Measurements from ENCODE around the gene SLC30A10. TPM values are rescaled to one million over a fixed set of nuclear protein-coding genes. Genes with fewer than 3 reads are reported as not detected.
"Not testable (repeated sequence)": the region's sequence is repeated elsewhere in the genome, so short reads cannot be mapped to it uniquely, and the experiment has no call there.

The SLC30A10 gene
- total RNA-seq, 2 experiments from 2014 or later, result not detected

DNA sequence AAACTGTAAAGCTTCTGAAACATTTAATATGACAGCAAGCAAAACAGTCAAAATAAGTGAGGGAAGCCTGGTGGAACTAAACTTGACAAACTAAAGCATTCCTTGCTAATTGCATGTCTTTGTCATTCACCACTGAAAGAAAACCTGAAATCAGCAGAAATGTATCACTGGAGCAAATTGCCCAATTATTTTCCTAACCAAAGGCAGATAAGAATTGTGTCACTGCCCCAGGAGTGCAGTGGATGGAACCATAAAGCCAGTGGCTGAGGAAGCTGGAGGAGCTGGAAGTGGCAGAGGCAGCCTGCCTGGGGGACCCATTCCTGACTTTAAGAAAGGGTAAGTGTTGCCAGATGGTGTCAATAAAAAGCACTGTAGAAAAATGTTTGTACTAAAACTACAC, 2.7 kb upstream of the SLC30A10 start:
- CTCF ChIA-PET, result no interaction called here
- POLR2A ChIA-PET, result no interaction called here

DNA sequence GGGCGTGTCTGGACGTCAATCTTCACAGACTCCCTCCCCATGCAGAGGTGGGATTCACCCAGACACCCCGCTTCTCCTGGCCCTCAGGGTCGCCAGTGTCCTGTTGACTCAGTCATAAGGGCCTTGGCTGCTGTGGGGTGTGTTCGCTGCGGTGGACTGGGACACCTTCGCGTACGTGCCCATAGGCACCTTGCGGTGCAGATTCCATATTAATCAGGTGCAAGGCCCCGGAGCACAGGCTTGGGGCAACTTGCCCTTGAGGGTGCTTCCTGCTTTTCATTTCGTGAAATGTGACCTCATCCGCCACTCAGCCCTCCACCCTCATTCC, 398 bp upstream of the SLC30A10 start:
- POLR2A ChIA-PET, result no interaction called here

GRCh38 chr1:219927298-219927955, 930 bp downstream of the SLC30A10 start:
- ChIA-PET CTCF (no interaction called here), POLR2A (no interaction called here)

More for the DNA sequence above, 398 bp upstream of the SLC30A10 start:
- CTCF ChIA-PET, result no interaction called here

DNA sequence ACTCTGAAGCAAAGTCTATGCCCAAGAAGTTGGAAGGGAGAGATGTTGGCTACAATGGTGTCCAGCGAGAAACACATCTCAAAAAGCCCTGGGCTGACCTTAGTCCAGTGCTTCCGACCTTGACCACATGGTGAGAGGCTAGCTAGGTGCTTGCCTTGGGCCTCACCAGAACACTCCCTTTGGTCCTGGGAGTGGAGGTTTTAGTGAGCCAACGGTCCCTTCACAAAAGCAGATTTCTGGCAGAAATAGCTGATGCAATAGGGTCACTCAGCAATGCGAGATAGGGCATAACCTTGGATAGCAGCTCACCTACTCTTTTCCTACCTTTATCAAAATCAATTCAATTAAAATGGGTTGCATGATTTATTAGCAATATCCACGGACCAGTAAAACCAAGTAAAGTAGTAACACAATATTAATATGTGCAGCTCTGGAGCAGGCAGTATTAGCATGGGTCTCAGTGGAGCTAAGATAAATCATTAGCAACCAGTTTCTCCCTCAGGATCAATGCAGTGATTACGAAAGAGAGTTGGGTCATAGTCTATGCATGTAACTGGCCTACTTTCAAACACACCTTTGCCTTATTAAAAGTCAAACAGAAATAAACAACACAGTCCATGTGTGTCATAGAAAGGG, 1.9 kb downstream of the SLC30A10 start:
- ChIA-PET CTCF (no interaction called here), POLR2A (no interaction called here)

DNA sequence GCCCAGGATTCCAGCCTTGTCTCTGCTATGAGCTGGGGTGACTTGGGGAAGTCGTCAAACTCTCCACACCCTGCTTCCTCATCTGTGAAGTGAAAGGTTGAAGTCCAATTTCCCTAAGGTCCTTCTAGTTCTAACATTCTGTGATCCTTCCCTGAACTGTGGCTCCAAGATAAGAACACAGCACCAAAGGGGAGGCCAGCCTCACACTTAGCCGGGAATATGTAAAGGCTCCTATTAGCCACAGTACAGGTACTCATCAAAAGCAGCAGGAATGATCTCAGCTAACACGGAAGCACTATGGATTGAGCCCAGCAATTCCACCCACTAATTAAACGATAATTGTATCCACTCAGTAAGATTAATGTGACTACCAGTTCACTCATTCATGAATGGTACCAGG, 4.0 kb downstream of the SLC30A10 start:
- POLR2A ChIA-PET, result no interaction called here
- CTCF ChIA-PET, result no interaction called here

DNA sequence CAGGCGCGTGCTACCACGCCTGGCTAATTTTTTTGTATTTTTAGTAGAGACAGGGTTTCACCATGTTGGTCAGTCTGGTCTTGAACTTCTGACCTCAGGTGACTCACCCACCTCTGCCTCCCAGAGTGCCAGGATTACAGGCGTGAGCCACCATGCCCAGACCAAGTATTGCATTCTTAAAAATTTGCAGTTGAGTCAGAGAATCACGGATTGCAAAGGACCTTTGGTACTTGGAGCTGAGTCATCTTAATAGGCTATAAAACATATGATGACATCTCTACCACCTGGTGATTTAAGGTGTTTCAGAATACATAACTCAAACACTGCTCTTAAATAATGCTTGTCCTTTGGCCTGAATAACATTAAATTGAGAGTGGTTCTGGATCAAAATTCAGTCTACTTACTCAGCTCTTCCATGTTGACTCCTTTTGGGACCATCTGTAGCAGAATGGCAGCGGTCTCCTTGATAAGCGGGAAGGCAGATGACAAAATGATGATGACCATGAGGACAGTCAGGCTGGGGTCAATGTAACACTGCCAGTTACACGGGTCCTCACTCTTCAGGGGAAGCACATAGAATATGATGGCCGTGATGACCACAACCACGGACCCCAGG, 10.4 kb downstream of the SLC30A10 start:
- ChIA-PET CTCF (no interaction called here), POLR2A (no interaction called here)

- ChIA-PET CTCF (no interaction called here), POLR2A (no interaction called here)
These were observed 11.1 kb downstream of the SLC30A10 start for GRCh38 chr1:219917281-219917680.

DNA sequence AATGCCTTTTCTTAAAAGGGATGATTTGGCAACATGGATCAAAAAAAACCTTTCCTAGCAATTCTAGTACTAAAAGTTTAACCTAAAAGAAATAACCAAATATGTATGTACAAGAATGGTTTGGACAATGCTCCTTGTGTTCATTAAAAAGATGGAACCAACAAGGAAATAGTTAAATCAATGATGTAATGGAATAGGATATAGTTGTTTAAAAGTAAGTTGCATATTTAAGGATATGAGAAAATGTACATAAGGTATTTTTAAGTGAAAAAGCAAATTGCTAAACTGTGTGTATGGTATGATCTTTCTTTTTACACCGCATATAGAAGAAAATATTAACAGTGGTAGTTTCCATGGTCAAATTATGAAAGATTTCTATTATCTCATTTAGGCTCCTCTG, 12.1 kb downstream of the SLC30A10 start:
- CTCF ChIA-PET, result no interaction called here
- POLR2A ChIA-PET, result no interaction called here

DNA sequence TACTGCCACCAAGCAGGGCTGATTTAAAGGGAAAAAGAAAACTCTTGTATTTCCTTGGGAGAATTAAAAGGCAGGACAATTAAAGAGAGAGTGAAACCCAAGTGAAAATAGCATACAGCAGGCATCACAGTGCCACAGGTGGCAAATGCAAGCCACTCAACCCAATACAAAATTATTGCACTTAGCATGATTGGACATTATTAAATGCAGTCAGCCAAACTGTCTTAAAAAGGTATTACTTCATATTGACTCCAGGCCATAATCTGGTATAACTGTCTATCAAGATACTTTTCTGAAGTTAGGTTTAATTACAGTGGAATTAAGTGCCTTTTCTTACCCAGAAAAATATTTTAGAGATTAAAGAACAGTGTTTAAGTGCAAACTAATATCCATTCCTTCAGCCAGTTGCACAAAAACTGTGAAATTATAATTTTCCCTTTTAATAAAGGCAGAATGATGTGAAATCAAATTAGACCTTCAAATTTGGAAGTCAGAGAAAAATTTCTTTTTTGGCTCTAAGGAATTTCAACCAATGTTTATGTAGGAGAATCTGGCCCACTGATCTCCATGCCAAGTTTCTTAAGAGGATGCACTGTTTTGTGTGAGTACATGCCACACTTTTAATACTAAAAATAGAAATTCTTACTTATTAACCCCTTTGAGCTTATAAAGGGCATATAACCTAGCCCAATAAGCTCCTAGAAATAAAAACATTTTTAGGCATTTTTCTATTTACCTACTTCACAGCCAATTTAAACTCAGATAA, 15.2 kb downstream of the SLC30A10 start:
- POLR2A ChIA-PET, result no interaction called here

DNA sequence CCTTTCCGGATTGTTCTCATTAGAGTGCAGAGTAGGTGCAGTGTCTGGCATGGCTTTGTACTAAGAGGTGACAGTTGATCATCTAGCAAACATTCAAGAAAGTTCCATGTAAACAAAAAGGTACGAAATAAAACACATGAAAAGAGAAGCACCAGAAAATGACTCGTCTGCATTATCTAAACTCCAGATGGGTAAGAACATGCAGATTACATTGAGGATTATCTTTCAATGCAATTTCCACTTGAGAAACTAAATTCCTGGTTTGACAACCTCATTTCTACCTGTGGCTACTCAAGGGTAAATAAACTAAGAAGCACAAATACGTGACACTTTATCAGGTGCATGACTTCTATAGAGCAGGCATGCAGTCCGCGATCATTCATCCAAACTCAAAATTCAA, 17.6 kb downstream of the SLC30A10 start:
- CTCF ChIA-PET, result no interaction called here
- POLR2A ChIA-PET, result no interaction called here

More for the DNA sequence above, 15.2 kb downstream of the SLC30A10 start:
- CTCF ChIA-PET, result no interaction called here

DNA sequence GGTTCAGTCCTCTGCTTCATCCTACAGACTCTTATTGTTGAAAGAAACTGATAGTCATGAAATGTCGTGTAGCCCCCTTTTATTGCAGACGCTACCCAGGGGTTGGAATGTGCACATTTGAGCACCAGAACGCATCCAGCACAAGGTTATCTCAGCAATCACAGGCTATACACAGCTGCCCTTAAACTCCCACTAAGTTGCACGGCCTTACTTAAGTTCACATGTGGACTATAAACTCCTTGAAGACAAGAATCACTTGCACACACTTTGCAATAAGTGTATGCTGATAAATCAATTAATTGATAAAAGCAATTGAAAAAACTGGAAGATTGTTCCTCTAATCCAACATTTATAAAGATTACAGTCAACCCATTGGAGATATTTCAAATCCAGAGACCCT, 18.9 kb downstream of the SLC30A10 start:
- CTCF ChIA-PET, result no interaction called here

GRCh38 chr1:219908170-219908569, 20.2 kb downstream of the SLC30A10 start:
- CTCF ChIA-PET, result no interaction called here
- POLR2A ChIA-PET, result no interaction called here

More for the DNA sequence above, 18.9 kb downstream of the SLC30A10 start:
- POLR2A ChIA-PET, result no interaction called here

DNA sequence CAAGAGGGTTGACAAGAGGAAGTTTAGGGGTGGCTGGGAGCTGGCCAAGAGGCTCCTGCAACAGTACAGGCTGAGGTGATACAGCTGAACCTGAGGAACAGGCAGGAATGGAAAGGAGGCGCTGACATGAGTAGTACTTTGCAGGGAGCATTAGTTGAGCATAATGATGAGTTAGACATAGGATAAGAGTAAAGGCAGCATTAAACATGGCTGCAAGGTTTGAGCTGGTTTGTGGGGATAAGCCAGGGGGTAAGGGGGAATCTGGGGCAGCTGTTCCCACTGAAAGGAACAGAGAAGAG, 20.6 kb downstream of the SLC30A10 start:
- CTCF ChIA-PET, result no interaction called here
- POLR2A ChIA-PET, result no interaction called here

DNA sequence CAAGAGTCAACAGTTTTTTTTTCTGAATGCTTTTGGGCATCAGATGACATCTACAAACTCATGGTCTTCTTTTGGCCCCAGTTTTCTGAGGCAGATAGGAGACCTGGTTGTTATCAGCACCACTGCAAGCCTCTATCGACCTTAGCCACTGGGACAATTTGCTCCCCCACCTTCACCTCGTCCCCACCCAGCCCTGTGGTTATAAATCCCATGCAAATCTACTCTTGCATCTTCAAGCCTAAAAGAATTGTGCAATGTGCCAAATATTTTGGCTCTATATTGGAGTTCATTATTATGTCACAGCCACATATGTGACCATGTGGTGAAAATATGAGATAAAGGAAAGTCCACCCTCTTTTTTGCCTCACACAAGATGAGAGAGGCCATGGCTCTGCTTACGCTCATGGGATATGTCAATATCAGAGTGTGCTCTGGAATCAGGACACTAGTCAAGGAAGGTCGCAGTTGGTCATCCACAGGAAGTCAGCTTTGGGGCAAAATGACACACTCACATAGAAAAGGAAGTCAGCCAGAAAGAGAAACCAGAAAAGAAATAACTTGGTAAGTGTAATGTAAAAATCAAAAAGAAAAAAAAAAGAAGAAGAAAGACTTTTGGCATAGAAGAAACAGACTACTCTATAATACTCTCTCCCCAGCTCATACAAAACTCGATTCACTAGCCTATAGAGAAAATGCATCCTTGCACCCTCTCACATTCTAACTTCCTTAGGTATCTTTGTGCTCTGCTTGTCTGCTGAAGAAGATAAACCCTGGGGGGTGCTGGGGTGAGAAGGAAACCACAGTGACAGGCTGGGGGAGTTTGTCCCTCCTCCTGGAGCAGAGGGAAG, 21.2 kb downstream of the SLC30A10 start:
- ChIA-PET CTCF (no interaction called here), POLR2A (no interaction called here)

DNA sequence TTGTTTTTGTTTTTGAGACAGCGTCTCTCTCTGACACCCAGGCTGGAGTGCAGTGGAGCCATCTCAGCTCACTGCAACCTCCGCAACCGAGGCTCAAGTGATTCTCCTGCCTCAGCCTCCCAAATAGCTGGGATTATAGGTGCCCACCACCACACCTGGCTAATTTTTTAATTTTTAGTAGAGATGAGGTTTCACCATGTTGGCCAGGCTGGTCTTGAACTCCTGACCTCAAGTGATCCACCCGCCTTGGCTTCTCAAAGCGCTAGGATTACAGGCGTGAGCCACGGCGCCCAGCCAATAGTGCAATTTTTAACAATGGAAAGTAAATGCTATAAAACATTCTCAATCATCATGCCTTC, 21.8 kb downstream of the SLC30A10 start:
- POLR2A ChIA-PET, CTCF ChIA-PET: not testable (repeated sequence)

GRCh38 chr1:219905524-219905923, 22.8 kb downstream of the SLC30A10 start:
- POLR2A ChIA-PET, result no interaction called here
- CTCF ChIA-PET, result no interaction called here

- ChIA-PET CTCF (no interaction called here), POLR2A (no interaction called here)
These were observed 23.4 kb downstream of the SLC30A10 start for GRCh38 chr1:219904934-219905333.

DNA sequence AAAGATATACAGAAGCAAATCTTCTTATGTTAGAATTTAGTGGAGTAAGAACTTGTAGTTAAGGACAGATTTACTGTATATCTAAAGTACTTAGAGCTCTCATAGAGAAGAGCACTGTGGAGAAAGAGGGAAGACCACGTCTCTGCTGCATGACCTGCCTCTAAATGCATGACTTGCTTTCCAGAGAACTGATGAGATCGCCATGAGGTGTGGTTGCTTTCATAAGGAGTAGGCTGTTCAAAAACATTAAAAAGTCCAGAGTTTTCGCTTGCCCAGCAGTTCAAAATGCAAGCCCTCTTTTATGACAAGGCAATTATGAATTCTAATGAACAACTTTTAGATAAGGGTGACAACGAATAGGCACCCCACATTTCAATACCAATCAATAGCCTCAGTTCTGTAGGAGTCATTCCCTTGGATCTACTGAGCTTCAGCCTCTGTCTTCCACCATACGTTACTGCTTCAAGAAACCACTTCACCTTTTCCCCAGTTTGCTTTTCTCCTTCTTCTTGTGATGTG, 24.9 kb downstream of the SLC30A10 start:
- CTCF ChIA-PET, result no interaction called here
- POLR2A ChIA-PET, result no interaction called here

DNA sequence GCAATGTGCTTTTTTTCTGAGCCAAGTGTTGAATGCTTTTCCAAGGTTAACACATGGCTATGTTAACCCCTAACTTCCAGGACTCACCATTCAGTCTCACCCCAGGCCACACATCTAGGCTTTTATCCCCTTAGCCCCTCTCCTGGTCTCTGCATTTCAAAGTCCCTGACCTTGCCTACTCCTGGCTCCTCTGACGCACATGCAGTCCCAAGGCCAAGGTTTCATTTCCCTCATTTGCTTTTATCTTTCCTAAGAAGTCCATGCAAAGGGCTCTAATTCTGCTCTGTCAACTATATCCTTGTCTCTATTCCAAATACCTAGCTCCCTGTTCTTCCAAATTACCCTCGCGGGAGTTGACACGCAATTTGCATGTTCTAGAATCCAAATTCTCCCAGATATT, 25.4 kb downstream of the SLC30A10 start:
- ChIA-PET CTCF (no interaction called here), POLR2A (no interaction called here)

GRCh38 chr1:219900882-219901281, 27.5 kb downstream of the SLC30A10 start:
- POLR2A ChIA-PET, result no interaction called here

GRCh38 chr1:219900201-219900600, 28.2 kb downstream of the SLC30A10 start:
- CTCF ChIA-PET, result no interaction called here
- POLR2A ChIA-PET, result no interaction called here

More at GRCh38 chr1:219900882-219901281, 27.5 kb downstream of the SLC30A10 start:
- CTCF ChIA-PET, result no interaction called here
